Measurements from ENCODE around the gene TSPAN11. TPM values are rescaled to one million over a fixed set of nuclear protein-coding genes. Genes with fewer than 3 reads are reported as not detected.

TSPAN11 gene
- total and polyA plus RNA-seq, 2 donors (not counting 3 experiments of a cell fraction or from before 2014, with no cell fraction given): 2.1 to 3.9 TPM

DNA sequence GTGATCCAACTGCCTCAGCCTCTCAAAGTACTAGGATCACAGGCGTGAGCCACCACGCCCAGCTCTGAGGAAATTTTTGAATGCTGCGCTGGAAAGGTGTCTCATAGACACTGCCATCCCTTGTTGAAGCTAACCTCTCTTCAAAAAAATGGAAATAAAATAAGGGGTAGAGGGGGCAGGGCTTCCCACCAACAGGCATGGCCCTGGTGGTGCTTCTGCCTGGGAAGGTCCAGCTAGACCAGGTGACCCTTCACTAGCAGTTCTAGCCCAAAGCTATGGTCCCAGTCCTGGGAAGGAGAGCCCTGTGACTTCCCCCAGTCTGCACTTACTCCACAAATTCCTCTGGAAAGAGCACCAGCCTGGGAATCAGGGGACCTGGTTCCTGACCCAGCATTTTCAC, 45.7 kb upstream of the TSPAN11 start:
- H3K9ac ChIP-seq (replicated peaks; ENCODE audit: extremely low read depth, insufficient read depth, low read length): no peak overlapping the region
- TF ChIP-seq EZH2 (IDR thresholded peaks at IDR 0.05; ENCODE audit: borderline replicate concordance, low read depth, low read length, severe bottlenecking) (no peak), JUN (IDR thresholded peaks at IDR 0.05; ENCODE audit: borderline replicate concordance, insufficient read depth, insufficient read length, low read depth) (no peak), GATA2 (IDR thresholded peaks at IDR 0.05; ENCODE audit: insufficient read depth, insufficient read length, low read depth, low read length) (no peak), POLR2AphosphoS5 (IDR thresholded peaks at IDR 0.05; ENCODE audit: insufficient read depth, low read depth, low read length) (no peak), POLR2A (IDR thresholded peaks at IDR 0.05; ENCODE audit: low read depth, low read length) (no peak), FOS (IDR thresholded peaks at IDR 0.05; ENCODE audit: borderline replicate concordance, insufficient read depth, low read length) (no peak), MYC (IDR thresholded peaks at IDR 0.05; ENCODE audit: low read depth, low read length) (no peak)
- TF ChIP-seq, protein P1, sequence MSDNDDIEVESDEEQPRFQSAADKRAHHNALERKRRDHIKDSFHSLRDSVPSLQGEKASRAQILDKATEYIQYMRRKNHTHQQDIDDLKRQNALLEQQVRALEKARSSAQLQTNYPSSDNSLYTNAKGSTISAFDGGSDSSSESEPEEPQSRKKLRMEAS (IDR thresholded peaks at IDR 0.05; ENCODE audit: insufficient read depth, insufficient read length): no peak
- TF ChIP-seq, protein P2, sequence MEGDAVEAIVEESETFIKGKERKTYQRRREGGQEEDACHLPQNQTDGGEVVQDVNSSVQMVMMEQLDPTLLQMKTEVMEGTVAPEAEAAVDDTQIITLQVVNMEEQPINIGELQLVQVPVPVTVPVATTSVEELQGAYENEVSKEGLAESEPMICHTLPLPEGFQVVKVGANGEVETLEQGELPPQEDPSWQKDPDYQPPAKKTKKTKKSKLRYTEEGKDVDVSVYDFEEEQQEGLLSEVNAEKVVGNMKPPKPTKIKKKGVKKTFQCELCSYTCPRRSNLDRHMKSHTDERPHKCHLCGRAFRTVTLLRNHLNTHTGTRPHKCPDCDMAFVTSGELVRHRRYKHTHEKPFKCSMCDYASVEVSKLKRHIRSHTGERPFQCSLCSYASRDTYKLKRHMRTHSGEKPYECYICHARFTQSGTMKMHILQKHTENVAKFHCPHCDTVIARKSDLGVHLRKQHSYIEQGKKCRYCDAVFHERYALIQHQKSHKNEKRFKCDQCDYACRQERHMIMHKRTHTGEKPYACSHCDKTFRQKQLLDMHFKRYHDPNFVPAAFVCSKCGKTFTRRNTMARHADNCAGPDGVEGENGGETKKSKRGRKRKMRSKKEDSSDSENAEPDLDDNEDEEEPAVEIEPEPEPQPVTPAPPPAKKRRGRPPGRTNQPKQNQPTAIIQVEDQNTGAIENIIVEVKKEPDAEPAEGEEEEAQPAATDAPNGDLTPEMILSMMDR (IDR thresholded peaks at IDR 0.05; ENCODE audit: extremely low read depth in 1 of 2, insufficient read depth in 1 of 2, low read depth in 1 of 2, low read length in 2 of 2): no peak
- H3K4me3 ChIP-seq (replicated peaks in 1 of 3; ENCODE audit: insufficient read depth in 1 of 3, low read depth in 1 of 3, low read length in 3 of 3): no peak overlapping the region
- H3K27me3 ChIP-seq (ENCODE audit: control insufficient read depth in 2 of 2, insufficient read depth in 2 of 2, low read length in 2 of 2): peaks cover 11 to 20% of the 10 kb centered on the region in 2 experiments
- H3K36me3 ChIP-seq (ENCODE audit: control insufficient read depth in 2 of 2, extremely low read depth in 1 of 2, insufficient read depth in 2 of 2, low read length in 2 of 2): no peaks in the 10 kb centered on the region
- ChIA-PET CTCF (interaction anchor here (1.2 kb wide), 1 partner anchor 105 kb away, joined by 10 read pairs; no protein-coding TSS in a partner anchor), POLR2A (no interaction called here)
- no peaks in the 10 kb centered on the region for H3K9me1 ChIP-seq (replicated peaks; ENCODE audit: control insufficient read depth, extremely low read depth, insufficient read depth, low read length)
- H3K9me3 ChIP-seq (replicated peaks; ENCODE audit: control insufficient read depth, insufficient read depth, low read length): no peaks in the 10 kb centered on the region
- H3K79me2 ChIP-seq (ENCODE audit: control insufficient read depth, insufficient read depth, low read length): no peaks in the 10 kb centered on the region
- BruUV-seq (replicated peaks): no TSS peak
- H4K20me1 ChIP-seq (replicated peaks; ENCODE audit: control insufficient read depth, extremely low read depth, insufficient read depth, low read length): no peaks in the 10 kb centered on the region
- DNase-seq (ENCODE audit: low read depth, low spot score) (no peak), FAIRE-seq (no peak)
- dilution Hi-C loops (cut with MboI; ENCODE audit: extremely low pct_ligation_motif_present, low sequenced_read_pairs): no loop called here
- no peak overlapping the region for H3K27ac ChIP-seq (ENCODE audit: insufficient read depth, low read depth, low read length)
- H2AFZ ChIP-seq (ENCODE audit: low read depth, low read length): no peak overlapping the region
- intact Hi-C loops (cut with micrococcal nuclease): no loop called here
- no peak overlapping the region for H3K4me2 ChIP-seq (ENCODE audit: insufficient read depth, low read length)
- no peaks in the 10 kb centered on the region for H3K4me1 ChIP-seq (ENCODE audit: control insufficient read depth, extremely low read depth, insufficient read depth, low read length)
